Measurements from ENCODE around the gene LSR.

- TF ChIP-seq CTCF (IDR thresholded peaks at IDR 0.05) (no peak), POLR2A (IDR thresholded peaks at IDR 0.05) (no peak)
These were observed 39.5 kb downstream of the LSR start for GRCh38 chr19:35288331-35288730.
